ENCODE data around the gene MYADML2. TPM values are rescaled to one million over a fixed set of nuclear protein-coding genes. Genes with fewer than 3 reads are reported as not detected.

The MYADML2 gene
- total RNA-seq, 1 experiment from 2014 or later: not detected

- POLR2A ChIA-PET (ENCODE audit: unreplicated experiment): no interaction called here
- Histone ChIP-seq H3K27ac (no peak overlapping the region), H2AFZ (no peak overlapping the region), H3K36me3 (ENCODE audit: low read depth) (no peaks in the 10 kb centered on the region), H3F3A (ENCODE audit: insufficient read depth, low read depth) (peaks cover 39% of the 10 kb centered on the region), H3K4me2 (no peak overlapping the region), H3K9me2 (ENCODE audit: insufficient read depth) (no peaks in the 10 kb centered on the region), H4K20me1 (ENCODE audit: insufficient read depth) (no peaks in the 10 kb centered on the region), H3K4me1 (replicated peaks; ENCODE audit: insufficient read depth) (peaks cover 30% of the 10 kb centered on the region), H3K27me3 (ENCODE audit: insufficient read depth, low read depth) (no peaks in the 10 kb centered on the region), H3K4me3 (no peak overlapping the region), H3K9me3 (ENCODE audit: insufficient read depth, low read depth) (no peaks in the 10 kb centered on the region), H3K79me2 (ENCODE audit: low read depth) (peaks cover 22% of the 10 kb centered on the region)
- CTCF ChIA-PET: no interaction called here
- no TSS peak for BruUV-seq (replicated peaks)
- DNase-seq: no peak
- no peak for TF ChIP-seq EZH2 (IDR thresholded peaks at IDR 0.05; ENCODE audit: low read depth)
- TF ChIP-seq CTCF (conservative IDR thresholded peaks at IDR 0.05): no peak
- intact Hi-C loops (cut with micrococcal nuclease; ENCODE audit: unreplicated experiment): loop anchor here (10.0 kb wide), 1 partner anchor 209 kb away; no protein-coding TSS in a partner anchor
These were observed 51.6 kb downstream of the MYADML2 start for GRCh38 chr17:81895400-81895799.

DNA sequence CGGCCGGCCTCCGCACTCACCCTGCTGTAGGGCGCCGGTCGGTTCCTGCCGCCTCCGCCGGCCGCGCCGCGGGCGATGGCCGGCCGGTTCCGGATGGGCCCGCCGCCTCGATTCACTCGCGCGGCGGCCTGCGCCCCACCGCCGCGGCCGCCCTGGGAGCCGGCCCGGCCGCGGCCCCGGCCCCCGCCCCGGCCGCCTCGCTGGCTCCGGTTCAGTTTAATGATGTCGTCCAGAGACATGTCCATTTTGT, 55.8 kb downstream of the MYADML2 start:
- H3K27ac ChIP-seq: no peak overlapping the region
- no peak for DNase-seq
- no TSS peak for BruUV-seq (replicated peaks)
- no peak overlapping the region for H2AFZ ChIP-seq
- H3K9me3 ChIP-seq (ENCODE audit: insufficient read depth, low read depth): no peaks in the 10 kb centered on the region
- no peaks in the 10 kb centered on the region for H3K9me2 ChIP-seq (ENCODE audit: insufficient read depth)
- TF ChIP-seq CTCF (conservative IDR thresholded peaks at IDR 0.05) (no peak), EZH2 (IDR thresholded peaks at IDR 0.05; ENCODE audit: low read depth) (no peak)
- POLR2A ChIA-PET (ENCODE audit: unreplicated experiment): no interaction called here
- peaks cover 42% of the 10 kb centered on the region for H3K79me2 ChIP-seq (ENCODE audit: low read depth)
- no peaks in the 10 kb centered on the region for H3K27me3 ChIP-seq (ENCODE audit: insufficient read depth, low read depth)
- no peak overlapping the region for H3K4me2 ChIP-seq
- intact Hi-C loops (cut with micrococcal nuclease; ENCODE audit: unreplicated experiment): loop anchor here (10.0 kb wide), 1 partner anchor 214 kb away; no protein-coding TSS in a partner anchor
- H3K36me3 ChIP-seq (ENCODE audit: low read depth): no peaks in the 10 kb centered on the region
- peaks cover 17% of the 10 kb centered on the region for H3K4me1 ChIP-seq (replicated peaks; ENCODE audit: insufficient read depth)
- peak overlapping the region; percentile 66; the same call in 1 of the 2 replicates for H3K4me3 ChIP-seq
- CTCF ChIA-PET: no interaction called here
- no peaks in the 10 kb centered on the region; the same call in 1 of the 2 replicates for H4K20me1 ChIP-seq (ENCODE audit: insufficient read depth)
- peaks cover 31% of the 10 kb centered on the region for H3F3A ChIP-seq (ENCODE audit: insufficient read depth, low read depth)

- DNase-seq: no peak
- peak overlapping the region; percentile 90 for H3K4me2 ChIP-seq
- no peaks in the 10 kb centered on the region for H3K9me2 ChIP-seq (ENCODE audit: insufficient read depth)
- no peaks in the 10 kb centered on the region for H3K36me3 ChIP-seq (ENCODE audit: low read depth)
- peaks cover 33% of the 10 kb centered on the region for H3F3A ChIP-seq (ENCODE audit: insufficient read depth, low read depth)
- TF ChIP-seq CTCF (conservative IDR thresholded peaks at IDR 0.05) (no peak), EZH2 (IDR thresholded peaks at IDR 0.05; ENCODE audit: low read depth) (no peak)
- ChIA-PET POLR2A (ENCODE audit: unreplicated experiment) (interaction anchor here (0.7 kb wide), 1 partner anchor 26 kb away, joined by 5 read pairs; no protein-coding TSS in a partner anchor), CTCF (no interaction called here)
- intact Hi-C loops (cut with micrococcal nuclease; ENCODE audit: unreplicated experiment): loop anchor here (10.0 kb wide), 1 partner anchor 214 kb away; no protein-coding TSS in a partner anchor
- peaks cover 46% of the 10 kb centered on the region for H3K79me2 ChIP-seq (ENCODE audit: low read depth)
- no peak overlapping the region for H2AFZ ChIP-seq
- BruUV-seq (replicated peaks): no TSS peak
- H3K27ac ChIP-seq: no peak overlapping the region
- H4K20me1 ChIP-seq (ENCODE audit: insufficient read depth): peaks cover 3% of the 10 kb centered on the region
- H3K4me1 ChIP-seq (replicated peaks; ENCODE audit: insufficient read depth): peaks cover 21% of the 10 kb centered on the region
- no peaks in the 10 kb centered on the region for H3K27me3 ChIP-seq (ENCODE audit: insufficient read depth, low read depth)
- H3K4me3 ChIP-seq: peak overlapping the region; percentile 66
- H3K9me3 ChIP-seq (ENCODE audit: insufficient read depth, low read depth): no peaks in the 10 kb centered on the region
These were observed 56.4 kb downstream of the MYADML2 start for GRCh38 chr17:81890447-81891302.

Other genes with a start within 250 kb of the MYADML2 start
- 98.6 and 142 TPM in 2 replicates for gene MRPL12, start 243.9 kb downstream of the MYADML2 start, total RNA-seq (2021)
- gene SLC25A10, start 234.9 kb downstream of the MYADML2 start, total RNA-seq (2021): 83.6 and 86.5 TPM in 2 replicates
- not detected in 2 replicates for gene GCGR, start 143.1 kb downstream of the MYADML2 start, total RNA-seq (2021)
- gene MCRIP1, start 113.9 kb downstream of the MYADML2 start, total RNA-seq (2021): 53.8 and 84.0 TPM in 2 replicates
- gene PPP1R27, start 112.2 kb downstream of the MYADML2 start, total RNA-seq (2021): not detected in 2 replicates
- gene P4HB, start 86.7 kb downstream of the MYADML2 start, total RNA-seq (2021): 636 and 782 TPM in 2 replicates
- 242 and 309 TPM in 2 replicates for gene ARHGDIA, start 75.9 kb downstream of the MYADML2 start, total RNA-seq (2021)
- gene ALYREF, start 55.6 kb downstream of the MYADML2 start, total RNA-seq (2021): 138 and 156 TPM in 2 replicates
- 187 and 256 TPM in 2 replicates for gene ANAPC11, start 55.5 kb downstream of the MYADML2 start, total RNA-seq (2021)
- gene NPB, start 45.0 kb downstream of the MYADML2 start, total RNA-seq (2021): 0.83 and 1.1 TPM in 2 replicates
- 54.7 and 82.2 TPM in 2 replicates for gene PCYT2, start 35.8 kb downstream of the MYADML2 start, total RNA-seq (2021)
- 78.3 and 98.5 TPM in 2 replicates for gene SIRT7, start 29.1 kb downstream of the MYADML2 start, total RNA-seq (2021)
- 79.5 and 85.9 TPM in 2 replicates for gene MAFG, start 19.5 kb downstream of the MYADML2 start, total RNA-seq (2021)
- gene PYCR1, start 9.9 kb downstream of the MYADML2 start, total RNA-seq (2021): 88.9 and 120 TPM in 2 replicates
- gene NOTUM, start 14.0 kb upstream of the MYADML2 start, total RNA-seq (2021): 0.33 TPM in 1 of 2 replicates, not detected in the other
- gene ASPSCR1, start 30.4 kb upstream of the MYADML2 start, total RNA-seq (2021): 54.9 and 80.0 TPM in 2 replicates
- 115 and 132 TPM in 2 replicates for gene CENPX, start 75.6 kb upstream of the MYADML2 start, total RNA-seq (2021)
- gene LRRC45, start 76.1 kb upstream of the MYADML2 start, total RNA-seq (2021): 41.5 and 42.6 TPM in 2 replicates
- 32.3 and 41.6 TPM in 2 replicates for gene RAC3, start 84.4 kb upstream of the MYADML2 start, total RNA-seq (2021)
- gene DCXR, start 90.5 kb upstream of the MYADML2 start, total RNA-seq (2021): 120 and 129 TPM in 2 replicates
- gene RFNG, start 104.6 kb upstream of the MYADML2 start, total RNA-seq (2021): 40.4 and 49.1 TPM in 2 replicates
- gene GPS1, start 104.7 kb upstream of the MYADML2 start, total RNA-seq (2021): 121 and 124 TPM in 2 replicates
- gene DUS1L, start 118.6 kb upstream of the MYADML2 start, total RNA-seq (2021): 138 and 175 TPM in 2 replicates
- 455 and 658 TPM in 2 replicates for gene FASN, start 151.0 kb upstream of the MYADML2 start, total RNA-seq (2021)

All from PC-9 (cell line).